ENCODE measurements around the gene GAL.

- TF ChIP-seq CTCF (IDR thresholded peaks at IDR 0.05 in 4 of 5, conservative IDR thresholded peaks at IDR 0.05 in 1 of 5), result no peak
- no peak for TF ChIP-seq POLR2A (IDR thresholded peaks at IDR 0.05)
Observed at GRCh38 chr11:68663482-68664010, 20.8 kb upstream of the GAL start.
